ENCODE measurements around the gene DOCK7.
"Not testable (repeated sequence)": the region's sequence is repeated elsewhere in the genome, so short reads cannot be mapped to it uniquely, and the experiment has no call there.

DOCK7 gene

GRCh38 chr1:62539028-62539447, 149.1 kb downstream of the DOCK7 start:
- DNase-seq (ENCODE audit: low read depth in 2 of 3, low spot score in 1 of 3), result no peak

- DNase-seq (ENCODE audit: low read depth in 2 of 3, low spot score in 1 of 3), result no peak
Measured at GRCh38 chr1:62536865-62537264, 151.3 kb downstream of the DOCK7 start.

GRCh38 chr1:62530516-62531154, 157.6 kb downstream of the DOCK7 start:
- DNase-seq (ENCODE audit: low read depth in 2 of 3, low spot score in 1 of 3), result no peak

- DNase-seq (ENCODE audit: low read depth in 2 of 3, low spot score in 1 of 3), result no peak
Measured at GRCh38 chr1:62529227-62529626, 159.0 kb downstream of the DOCK7 start.

- DNase-seq (ENCODE audit: low read depth in 2 of 3, low spot score in 1 of 3), result no peak
Measured at GRCh38 chr1:62528015-62528414, 160.2 kb downstream of the DOCK7 start.

- not testable (repeated sequence) for DNase-seq (ENCODE audit: low read depth in 2 of 3, low spot score in 1 of 3)
Measured at GRCh38 chr1:62527346-62527745, 160.8 kb downstream of the DOCK7 start.

- no peak for DNase-seq (ENCODE audit: low read depth in 2 of 3, low spot score in 1 of 3)
Measured at GRCh38 chr1:62523860-62524259, 164.3 kb downstream of the DOCK7 start.

- DNase-seq (ENCODE audit: low read depth in 2 of 3, low spot score in 1 of 3), result no peak
Measured at GRCh38 chr1:62516600-62516999, 171.6 kb downstream of the DOCK7 start.

- DNase-seq (ENCODE audit: low read depth in 2 of 3, low spot score in 1 of 3), result no peak
Measured at GRCh38 chr1:62514746-62515423, 173.3 kb downstream of the DOCK7 start.

GRCh38 chr1:62513013-62513412, 175.2 kb downstream of the DOCK7 start:
- DNase-seq (ENCODE audit: low read depth in 2 of 3, low spot score in 1 of 3), result no peak

- no peak for DNase-seq (ENCODE audit: low read depth in 2 of 3, low spot score in 1 of 3)
Measured at GRCh38 chr1:62509028-62509427, 179.2 kb downstream of the DOCK7 start.

GRCh38 chr1:62508187-62508758, 179.9 kb downstream of the DOCK7 start:
- DNase-seq (ENCODE audit: low read depth in 2 of 3, low spot score in 1 of 3), result no peak

GRCh38 chr1:62500210-62500609, 188.0 kb downstream of the DOCK7 start:
- DNase-seq (ENCODE audit: low read depth in 2 of 3, low spot score in 1 of 3), result no peak

- no peak for DNase-seq (ENCODE audit: low read depth in 2 of 3, low spot score in 1 of 3)
Measured at GRCh38 chr1:62494137-62494536, 194.0 kb downstream of the DOCK7 start.

- DNase-seq (ENCODE audit: low read depth in 2 of 3, low spot score in 1 of 3), result no peak
Measured at GRCh38 chr1:62493656-62494055, 194.5 kb downstream of the DOCK7 start.

GRCh38 chr1:62492521-62492920, 195.7 kb downstream of the DOCK7 start:
- DNase-seq (ENCODE audit: low read depth in 2 of 3, low spot score in 1 of 3), result no peak

GRCh38 chr1:62487956-62488355, 200.2 kb downstream of the DOCK7 start:
- no peak for DNase-seq (ENCODE audit: low read depth in 2 of 3, low spot score in 1 of 3)

- DNase-seq (ENCODE audit: low read depth in 2 of 3, low spot score in 1 of 3), result no peak
Measured at GRCh38 chr1:62484824-62485468, 203.2 kb downstream of the DOCK7 start.

- no peak for DNase-seq (ENCODE audit: low read depth in 2 of 3, low spot score in 1 of 3)
Measured at GRCh38 chr1:62481681-62482080, 206.5 kb downstream of the DOCK7 start.

- DNase-seq (ENCODE audit: low read depth in 2 of 3, low spot score in 1 of 3), result no peak
Measured at GRCh38 chr1:62476525-62477219, 211.5 kb downstream of the DOCK7 start.

GRCh38 chr1:62467092-62467491, 221.1 kb downstream of the DOCK7 start:
- DNase-seq (ENCODE audit: low read depth in 2 of 3, low spot score in 1 of 3), result no peak
